Heart right ventricle (tissue), 16 donors: ENCODE measurements around the gene MICAL3. TPM values are rescaled to one million over a fixed set of nuclear protein-coding genes. Genes with fewer than 3 reads are reported as not detected.

Experiments
- ATAC-seq, 8 donors: fragments of 200-7000 bp; cut with Tn5 transposase; one replicate each; pipeline ENCODE4 v1.9.1; 2020; ENCODE audit warnings: mild to moderate bottlenecking in 8 of 8, moderate library complexity in 8 of 8, moderate number of reproducible peaks in 1 of 8
- DNase-seq, 2 donors: peaks; one replicate each; pipeline ENCODE4 v3.0.0-alpha.2; 2020
- H3K27ac ChIP-seq, 10 donors: fragments of 200-600 bp; sonication (generic) in 2 of 10; one replicate each; pipeline versions ENCODE4 v1.5.0 to v1.8.0; 2020 to 2022; ENCODE audit warnings: mild to moderate bottlenecking in 3 of 10
- H3K27me3 ChIP-seq, 7 donors: fragments of 200-600 bp; one replicate each; pipeline ENCODE4 v1.8.0; 2021 to 2022; ENCODE audit warnings: mild to moderate bottlenecking in 2 of 7
- H3K36me3 ChIP-seq, 9 donors: fragments of 200-600 bp; sonication (generic) in 1 of 9; one replicate each; pipeline versions ENCODE4 v1.5.0 to v1.8.0; 2020 to 2022; ENCODE audit warnings: mild to moderate bottlenecking in 2 of 9
- H3K4me1 ChIP-seq, 9 donors: fragments of 200-600 bp; sonication (generic) in 1 of 9; one replicate each; pipeline versions ENCODE4 v1.5.0 to v1.8.0; 2020 to 2022; ENCODE audit warnings: mild to moderate bottlenecking in 4 of 9
- H3K4me3 ChIP-seq, 10 donors: fragments of 200-600 bp; sonication (generic) in 2 of 10; one replicate each; pipeline versions ENCODE4 v1.5.0 to v1.8.0; 2020 to 2022; ENCODE audit warnings: mild to moderate bottlenecking in 7 of 10, moderate library complexity in 2 of 10
- H3K9me3 ChIP-seq, 11 donors: fragments of 200-600 bp in 10 of 11; sonication (generic) in 2 of 11; one replicate each; pipeline versions ENCODE4 v1.5.0 to v1.8.0; 2013 to 2022; ENCODE audit warnings: mild to moderate bottlenecking in 2 of 11, control low read depth in 1 of 11, moderate library complexity in 1 of 11
- CTCF ChIP-seq, 9 donors: fragments of 200-600 bp; sonication (generic) in 2 of 9; IDR thresholded peaks; one replicate each; pipeline versions ENCODE4 v1.5.0 to v1.8.0; 2021 to 2022; ENCODE audit warnings: antibody characterized with exemption in 9 of 9, mild to moderate bottlenecking in 5 of 9, moderate library complexity in 1 of 9
- WGBS, 2 donors: extraction: QIAGEN DNeasy Blood & Tissue Kit; methylation state at CpG; one replicate each; pipeline ENCODE4 v1.1.7; 2013; ENCODE audit warnings: inconsistent platforms in 1 of 2; 5-methylcytosine and 5-hydroxymethylcytosine counted together
- intact Hi-C, 10 donors: fragments of 100-400 bp; cut with DNase I; formaldehyde crosslinking; loops; one replicate each; pipeline versions ENCODE4 v1.11.1 to v1.14.2; 2022
- polyA plus RNA-seq, 2 donors: library from polyadenylated mRNA; stranded (reverse); fragments of 200-250 nt; gene quantifications; one replicate each; pipeline ENCODE4 v1.2.3, GENCODE V29; 2013
- total RNA-seq, 10 donors: library from RNA; stranded (reverse); fragmentation: NEBNext Ultra II Directional in 3 of 10; extraction: Animal tissue kit (Norgen Biotek cat#: 25700) in 3 of 10; gene quantifications; one replicate each; pipeline versions ENCODE4 v1.2.1 to v1.2.4, GENCODE V29; 2021 to 2023
- donor health status: Arrhythmogenic right ventricular cardiomyopathy.
- donor health status: ischemic (EF 13 %, LVEDD 7.1; RV severe dilation, severe dysfunction).
- donor health status: healthy with polysubstance abuse.
- donor health status: DM: no; HTN: yes; CAD: no.
- donor health status: DM: no; HTN: no; CAD: no.
- donor health status: ischemic (EF 25% LVEDD 6.9; RV normal size, moderate dysfunction).
- donor health status: ischemic (EF 25% LVEDD 5.7; RV mildly dilated, moderate dysfunction).
- donor health status: healthy.
- donor health status: DM: yes; HTN: yes; CAD: no.
- donor health status: Ischemic cardiomyopathy.
- donor health status: ischemic (EF 35%, LVEDD 5.7; RV mildly dilated, moderate dysfunction).
- donor health status: nonischemic (EF 11% LVEDD 7.7; RV severe dilation, severe dysfunction).
- donor health status: DM: yes; HTN: yes; CAD: no.
- donor health status: PGD.
- donor health status: ischemic (EF 29% LVEDD 5.4; RV normal size, mild dysfunction).
- donor health status: nonischemic (EF 23%, LVEDD 6.1; RV moderate dilation, normal function).

Gene MICAL3
- total and polyA plus RNA-seq, 12 donors, result 13.2 to 137 (median 109) TPM

- no peak for ATAC-seq
- DNase-seq, result no peak
These were observed 139.5 kb downstream of the MICAL3 start for GRCh38 chr22:17884893-17885292.

GRCh38 chr22:17884084-17884483, 140.3 kb downstream of the MICAL3 start:
- no peak overlapping the region for H3K4me3 ChIP-seq
- no peaks in the 10 kb centered on the region for H3K9me3 ChIP-seq
- H3K4me1 ChIP-seq, result peaks cover 0 to 36% (median 19%) of the 10 kb centered on the region in 9 donors
- intact Hi-C loops, result loop anchor here in 1 of 10 donors (10.0 kb wide), 1 partner anchor 139 kb away; no protein-coding TSS in a partner anchor
- H3K27ac ChIP-seq, result peak overlapping the region in 7 of 10 donors; percentile 11 to 55 (median 48)
- H3K27me3 ChIP-seq, result no peaks in the 10 kb centered on the region
- peaks cover 0 to 99% (median 36%) of the 10 kb centered on the region in 9 donors for H3K36me3 ChIP-seq
- ATAC-seq, result peak in 5 of 8 donors; percentile 14 to 66 (median 40)
- TF ChIP-seq CTCF (IDR thresholded peaks at IDR 0.05), result no peak
- WGBS, 2 donors, result 41 to 42% methylated on average over 6 of the region's 6 CpGs
- no peak for DNase-seq

More at GRCh38 chr22:17884893-17885292, 139.5 kb downstream of the MICAL3 start:
- H3K4me1 ChIP-seq, result peaks cover 0 to 44% (median 26%) of the 10 kb centered on the region in 9 donors
- no peaks in the 10 kb centered on the region for H3K9me3 ChIP-seq
- intact Hi-C loops, result loop anchor here in 1 of 10 donors (10.0 kb wide), 1 partner anchor 140 kb away; no protein-coding TSS in a partner anchor
- peaks cover 0 to 95% (median 30%) of the 10 kb centered on the region in 9 donors for H3K36me3 ChIP-seq
- no peaks in the 10 kb centered on the region for H3K27me3 ChIP-seq
- WGBS, 2 donors, result 80 to 82% methylated on average over 8 of the region's 8 CpGs
- TF ChIP-seq CTCF (IDR thresholded peaks at IDR 0.05), result no peak
- peak overlapping the region in 2 of 10 donors; percentile 21 to 46 for H3K27ac ChIP-seq
- H3K4me3 ChIP-seq, result no peak overlapping the region

GRCh38 chr22:17883356-17883755, 141.0 kb downstream of the MICAL3 start:
- ATAC-seq (no peak), DNase-seq (no peak)
- Histone ChIP-seq H3K36me3 (peaks cover 0 to 99% (median 43%) of the 10 kb centered on the region in 9 donors), H3K4me1 (peaks cover 0 to 28% (median 14%) of the 10 kb centered on the region in 9 donors), H3K27ac (peak overlapping the region in 2 of 10 donors; percentile 48 to 54), H3K4me3 (no peak overlapping the region), H3K9me3 (no peaks in the 10 kb centered on the region), H3K27me3 (no peaks in the 10 kb centered on the region)
- no peak for TF ChIP-seq CTCF (IDR thresholded peaks at IDR 0.05)
- WGBS, 2 donors, result 52 to 75% methylated on average over 9 of the region's 9 CpGs
- intact Hi-C loops, result loop anchor here in 1 of 10 donors (10.0 kb wide), 1 partner anchor 139 kb away; no protein-coding TSS in a partner anchor

- DNase-seq, result no peak
- WGBS, 2 donors, result 68 to 84% methylated on average over 8 of the region's 8 CpGs
- H3K4me1 ChIP-seq, result peaks cover 0 to 26% (median 13%) of the 10 kb centered on the region in 9 donors
- no peak for TF ChIP-seq CTCF (IDR thresholded peaks at IDR 0.05)
- H3K27me3 ChIP-seq, result no peaks in the 10 kb centered on the region
- peaks cover 0 to 99% (median 47%) of the 10 kb centered on the region in 9 donors for H3K36me3 ChIP-seq
- no peaks in the 10 kb centered on the region for H3K9me3 ChIP-seq
- no peak overlapping the region for H3K27ac ChIP-seq
- intact Hi-C loops, result loop anchor here in 1 of 10 donors (10.0 kb wide), 1 partner anchor 138 kb away; no protein-coding TSS in a partner anchor
- ATAC-seq, result peak in 2 of 8 donors; percentile 12 to 28
- H3K4me3 ChIP-seq, result no peak overlapping the region
These were observed 141.6 kb downstream of the MICAL3 start for GRCh38 chr22:17882727-17883126.
